ENCODE measurements around the gene ASH1L. TPM values are rescaled to one million over a fixed set of nuclear protein-coding genes. Genes with fewer than 3 reads are reported as not detected.

The ASH1L gene
- total and polyA plus RNA-seq, 2 donors (not counting 3 experiments of a cell fraction or from before 2014, with no cell fraction given) = 11.6 to 29.2 TPM

DNA sequence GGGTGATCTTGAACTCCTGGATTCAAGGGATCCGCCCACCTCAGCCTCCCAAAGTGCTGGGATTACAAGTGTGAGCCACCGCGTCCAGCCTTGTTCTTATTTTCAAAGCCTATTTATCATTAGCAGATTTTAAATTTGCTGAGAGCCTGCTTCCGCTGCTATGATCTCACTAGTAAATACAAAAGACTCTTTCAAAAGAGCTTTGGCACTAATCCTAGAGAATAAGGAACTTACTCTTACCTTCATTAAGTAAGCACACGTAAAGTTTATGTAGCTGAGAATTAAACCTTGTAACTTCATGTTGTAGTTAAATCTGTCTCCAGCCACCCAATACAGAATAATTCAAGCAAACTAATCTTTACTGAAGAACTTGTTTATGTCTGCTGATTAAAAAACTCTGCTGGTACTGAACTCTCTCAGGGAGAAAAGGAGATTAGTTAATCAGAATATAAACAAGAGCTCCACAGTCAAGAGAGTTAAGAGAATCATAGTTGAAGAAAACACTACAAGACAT is 169.6 kb downstream of the ASH1L start:
- no peak for DNase-seq (ENCODE audit: low read depth, low spot score)

More for the DNA sequence above, 169.6 kb downstream of the ASH1L start:
- Histone ChIP-seq H3K9me1 (replicated peaks; ENCODE audit: control insufficient read depth, extremely low read depth, insufficient read depth, low read length) (no peaks in the 10 kb centered on the region), H3K27me3 (ENCODE audit: control insufficient read depth in 2 of 2, insufficient read depth in 2 of 2, low read length in 2 of 2) (no peaks in the 10 kb centered on the region), H2AFZ (ENCODE audit: low read depth, low read length) (no peak overlapping the region), H4K20me1 (replicated peaks; ENCODE audit: control insufficient read depth, extremely low read depth, insufficient read depth, low read length) (no peaks in the 10 kb centered on the region), H3K9ac (replicated peaks; ENCODE audit: extremely low read depth, insufficient read depth, low read length) (no peak overlapping the region), H3K79me2 (ENCODE audit: control insufficient read depth, insufficient read depth, low read length) (no peaks in the 10 kb centered on the region), H3K9me3 (replicated peaks; ENCODE audit: control insufficient read depth, insufficient read depth, low read length) (no peaks in the 10 kb centered on the region), H3K27ac (ENCODE audit: insufficient read depth, low read depth, low read length) (no peak overlapping the region), H3K36me3 (ENCODE audit: control insufficient read depth in 2 of 2, extremely low read depth in 1 of 2, insufficient read depth in 2 of 2, low read length in 2 of 2) (peaks cover 0 to 5% of the 10 kb centered on the region in 2 experiments), H3K4me1 (ENCODE audit: control insufficient read depth, extremely low read depth, insufficient read depth, low read length) (peaks cover 4% of the 10 kb centered on the region), H3K4me2 (ENCODE audit: insufficient read depth, low read length) (no peak overlapping the region), H3K4me3 (replicated peaks in 1 of 3; ENCODE audit: insufficient read depth in 1 of 3, low read depth in 1 of 3, low read length in 3 of 3) (no peak overlapping the region)
- no peak for TF ChIP-seq JUN (IDR thresholded peaks at IDR 0.05; ENCODE audit: borderline replicate concordance, insufficient read depth, insufficient read length, low read depth)
- no peak for TF ChIP-seq CTCF (IDR thresholded peaks at IDR 0.05; ENCODE audit: extremely low read depth in 1 of 2, insufficient read depth in 1 of 2, low read depth in 1 of 2, low read length in 2 of 2)
- TF ChIP-seq EZH2 (IDR thresholded peaks at IDR 0.05; ENCODE audit: borderline replicate concordance, low read depth, low read length, severe bottlenecking) = no peak
- TF ChIP-seq MAX (IDR thresholded peaks at IDR 0.05; ENCODE audit: insufficient read depth, insufficient read length) = no peak
- TF ChIP-seq FOS (IDR thresholded peaks at IDR 0.05; ENCODE audit: borderline replicate concordance, insufficient read depth, low read length) = no peak
- TF ChIP-seq POLR2AphosphoS5 (IDR thresholded peaks at IDR 0.05; ENCODE audit: insufficient read depth, low read depth, low read length) = no peak
- no peak for TF ChIP-seq POLR2A (IDR thresholded peaks at IDR 0.05; ENCODE audit: low read depth, low read length)
- ChIA-PET POLR2A (no interaction called here), CTCF (interaction anchor here (1.7 kb wide), 1 partner anchor 111 kb away, joined by 4 read pairs; no protein-coding TSS in a partner anchor)
- no peak for FAIRE-seq
- intact Hi-C loops (cut with micrococcal nuclease) (no loop called here), dilution Hi-C loops (cut with MboI; ENCODE audit: extremely low pct_ligation_motif_present, low sequenced_read_pairs) (no loop called here)
- BruUV-seq (replicated peaks) = no TSS peak

All from endothelial cell of umbilical vein (primary cell).